Uterus (tissue), 2 donors: Measurements from ENCODE around the gene UBC.

Experiments used
- CTCF ChIP-seq, 4 experiments: fragments of 200-600 bp in 2 of 4; fragments of 450-650 bp in 2 of 4; sonication (generic) in 2 of 4; IDR thresholded peaks; one replicate each; pipeline ENCODE4 v1.5.1; 2016 to 2019; ENCODE audit warnings: antibody characterized with exemption in 4 of 4, mild to moderate bottlenecking in 2 of 4, moderate library complexity in 1 of 4
- POLR2A ChIP-seq, 2 donors: fragments of 450-650 bp; IDR thresholded peaks; one replicate each; pipeline ENCODE4 v1.6.1; 2016; ENCODE audit warnings: antibody characterized with exemption in 2 of 2, mild to moderate bottlenecking in 1 of 2, moderate library complexity in 1 of 2

- TF ChIP-seq CTCF (IDR thresholded peaks at IDR 0.05), result no peak
- TF ChIP-seq POLR2A (IDR thresholded peaks at IDR 0.05), result no peak
Measured at GRCh38 chr12:124938108-124938507, 23.7 kb upstream of the UBC start.
